ENCODE data around the gene FNDC3B. TPM values are rescaled to one million over a fixed set of nuclear protein-coding genes. Genes with fewer than 3 reads are reported as not detected.
A peak's percentile ranks its signal among the peaks of the same experiment; 100 is the strongest.

FNDC3B gene
- total and polyA plus RNA-seq, 2 donors (not counting 3 experiments of a cell fraction or from before 2014, with no cell fraction given): 91.6 to 295 TPM

- no peaks in the 10 kb centered on the region for H3K36me3 ChIP-seq (ENCODE audit: control insufficient read depth in 2 of 2, extremely low read depth in 1 of 2, insufficient read depth in 2 of 2, low read length in 2 of 2)
- H3K79me2 ChIP-seq (ENCODE audit: control insufficient read depth, insufficient read depth, low read length): no peaks in the 10 kb centered on the region
- no peak overlapping the region for H3K4me3 ChIP-seq (replicated peaks in 1 of 3; ENCODE audit: insufficient read depth in 1 of 3, low read depth in 1 of 3, low read length in 3 of 3)
- no peak for DNase-seq (ENCODE audit: low read depth, low spot score)
- no peak overlapping the region for H3K9ac ChIP-seq (replicated peaks; ENCODE audit: extremely low read depth, insufficient read depth, low read length)
- no peak overlapping the region for H3K4me2 ChIP-seq (ENCODE audit: insufficient read depth, low read length)
- H3K4me1 ChIP-seq (ENCODE audit: control insufficient read depth, extremely low read depth, insufficient read depth, low read length): no peaks in the 10 kb centered on the region
- no peaks in the 10 kb centered on the region for H3K27me3 ChIP-seq (ENCODE audit: control insufficient read depth in 2 of 2, insufficient read depth in 2 of 2, low read length in 2 of 2)
- H2AFZ ChIP-seq (ENCODE audit: low read depth, low read length): no peak overlapping the region
- TF ChIP-seq FOS (IDR thresholded peaks at IDR 0.05; ENCODE audit: borderline replicate concordance, insufficient read depth, low read length): no peak
- no peak for TF ChIP-seq EZH2 (IDR thresholded peaks at IDR 0.05; ENCODE audit: borderline replicate concordance, low read depth, low read length, severe bottlenecking)
- intact Hi-C loops (cut with micrococcal nuclease) (no loop called here), dilution Hi-C loops (cut with MboI; ENCODE audit: extremely low pct_ligation_motif_present, low sequenced_read_pairs) (no loop called here)
- no peak overlapping the region for H3K27ac ChIP-seq (ENCODE audit: insufficient read depth, low read depth, low read length)
- CTCF ChIA-PET: no interaction called here
- H4K20me1 ChIP-seq (replicated peaks; ENCODE audit: control insufficient read depth, extremely low read depth, insufficient read depth, low read length): no peaks in the 10 kb centered on the region
- POLR2A ChIA-PET: no interaction called here
- FAIRE-seq: peak; percentile 55
- H3K9me1 ChIP-seq (replicated peaks; ENCODE audit: control insufficient read depth, extremely low read depth, insufficient read depth, low read length): no peaks in the 10 kb centered on the region
- BruUV-seq (replicated peaks): no TSS peak
- no peaks in the 10 kb centered on the region for H3K9me3 ChIP-seq (replicated peaks; ENCODE audit: control insufficient read depth, insufficient read depth, low read length)
Measured at GRCh38 chr3:172023915-172024314, 15.5 kb upstream of the FNDC3B start.

GRCh38 chr3:172024679-172025078 is 14.7 kb upstream of the FNDC3B start:
- H3K79me2 ChIP-seq (ENCODE audit: control insufficient read depth, insufficient read depth, low read length): no peaks in the 10 kb centered on the region
- intact Hi-C loops (cut with micrococcal nuclease) (no loop called here), dilution Hi-C loops (cut with MboI; ENCODE audit: extremely low pct_ligation_motif_present, low sequenced_read_pairs) (no loop called here)
- H3K9me1 ChIP-seq (replicated peaks; ENCODE audit: control insufficient read depth, extremely low read depth, insufficient read depth, low read length): no peaks in the 10 kb centered on the region
- no peak overlapping the region for H2AFZ ChIP-seq (ENCODE audit: low read depth, low read length)
- H3K9ac ChIP-seq (replicated peaks; ENCODE audit: extremely low read depth, insufficient read depth, low read length): no peak overlapping the region
- H3K27me3 ChIP-seq (ENCODE audit: control insufficient read depth in 2 of 2, insufficient read depth in 2 of 2, low read length in 2 of 2): no peaks in the 10 kb centered on the region
- H3K36me3 ChIP-seq (ENCODE audit: control insufficient read depth in 2 of 2, extremely low read depth in 1 of 2, insufficient read depth in 2 of 2, low read length in 2 of 2): no peaks in the 10 kb centered on the region
- no peaks in the 10 kb centered on the region for H4K20me1 ChIP-seq (replicated peaks; ENCODE audit: control insufficient read depth, extremely low read depth, insufficient read depth, low read length)
- CTCF ChIA-PET: no interaction called here
- no TSS peak for BruUV-seq (replicated peaks)
- POLR2A ChIA-PET: no interaction called here
- no peak for DNase-seq (ENCODE audit: low read depth, low spot score)
- no peaks in the 10 kb centered on the region for H3K4me1 ChIP-seq (ENCODE audit: control insufficient read depth, extremely low read depth, insufficient read depth, low read length)
- TF ChIP-seq MYC (IDR thresholded peaks at IDR 0.05; ENCODE audit: low read depth, low read length) (no peak), POLR2AphosphoS5 (IDR thresholded peaks at IDR 0.05; ENCODE audit: insufficient read depth, low read depth, low read length) (no peak), EZH2 (IDR thresholded peaks at IDR 0.05; ENCODE audit: borderline replicate concordance, low read depth, low read length, severe bottlenecking) (no peak), JUN (IDR thresholded peaks at IDR 0.05; ENCODE audit: borderline replicate concordance, insufficient read depth, insufficient read length, low read depth) (no peak), POLR2A (IDR thresholded peaks at IDR 0.05; ENCODE audit: low read depth, low read length) (no peak), GATA2 (IDR thresholded peaks at IDR 0.05; ENCODE audit: insufficient read depth, insufficient read length, low read depth, low read length) (no peak), MAX (IDR thresholded peaks at IDR 0.05; ENCODE audit: insufficient read depth, insufficient read length) (no peak), FOS (IDR thresholded peaks at IDR 0.05; ENCODE audit: borderline replicate concordance, insufficient read depth, low read length) (no peak)
- no peak overlapping the region for H3K27ac ChIP-seq (ENCODE audit: insufficient read depth, low read depth, low read length)
- FAIRE-seq: no peak
- no peak overlapping the region for H3K4me3 ChIP-seq (replicated peaks in 1 of 3; ENCODE audit: insufficient read depth in 1 of 3, low read depth in 1 of 3, low read length in 3 of 3)
- no peak overlapping the region for H3K4me2 ChIP-seq (ENCODE audit: insufficient read depth, low read length)
- no peaks in the 10 kb centered on the region for H3K9me3 ChIP-seq (replicated peaks; ENCODE audit: control insufficient read depth, insufficient read depth, low read length)
